Panc1 (cell line): ENCODE measurements around the gene KCNH3. TPM values are rescaled to one million over a fixed set of nuclear protein-coding genes. Genes with fewer than 3 reads are reported as not detected.

Source experiments
- ATAC-seq: fragments of 200-7000 bp; cut with Tn5 transposase; 2 replicates; pipeline ENCODE4 v1.9.1; 2020; ENCODE audit warnings: mild to moderate bottlenecking, moderate library complexity
- BruUV-seq: library from RNA; stranded (reverse); fragments of 400-500 nt; replicated peaks from 2 replicates; lab custom pipeline; 2021; lab: Mats Ljungman, UMichigan
- CTCF ChIA-PET: fragments of 300-600 bp; sonication (Branson Sonifier 250); formaldehyde crosslinking; loops from one replicate; lab custom pipeline; 2022; ENCODE audit warnings: antibody characterized with exemption; lab: Charles Lee
- POLR2A ChIA-PET: fragments of 300-600 bp; sonication (Branson Sonifier 250); formaldehyde crosslinking; loops from one replicate; lab custom pipeline; 2022; ENCODE audit warnings: antibody characterized with exemption; lab: Charles Lee
- DNase-seq: peaks from one replicate; pipeline ENCODE4 v3.0.0-alpha.2; 2010; ENCODE audit warnings: low read depth, low spot score
- H3K27ac ChIP-seq: 2 replicates; pipeline ENCODE4 v1.5.1; 2011; ENCODE audit warnings: mild to moderate bottlenecking, low read length, inconsistent platforms
- H3K27me3 ChIP-seq: fragments of 200-500 bp; sonication (Bioruptor generic); 2 replicates; pipeline ENCODE4 v1.6.0; 2014; ENCODE audit warnings: low read length, inconsistent platforms; ENCODE audit not compliant: control insufficient read depth, insufficient read depth
- H3K36me3 ChIP-seq: fragments of 200-500 bp; sonication (Bioruptor generic); 2 replicates; pipeline ENCODE4 v1.5.1; 2014; ENCODE audit warnings: inconsistent platforms, mild to moderate bottlenecking, low read length, moderate library complexity; ENCODE audit not compliant: control insufficient read depth, insufficient read depth
- H3K4me1 ChIP-seq: 2 replicates; pipeline ENCODE4 v1.5.1; 2011; ENCODE audit warnings: inconsistent platforms, mild to moderate bottlenecking, low read length, moderate library complexity; ENCODE audit not compliant: control insufficient read depth, insufficient read depth
- H3K4me3 ChIP-seq, 2 experiments: 2 replicates each; pipeline ENCODE4 v1.5.1; 2011 to 2012; ENCODE audit warnings: low read depth in 2 of 2, low read length in 2 of 2, mild to moderate bottlenecking in 2 of 2, inconsistent platforms in 1 of 2, moderate library complexity in 1 of 2
- H3K9me3 ChIP-seq: fragments of 200-500 bp; sonication (Bioruptor generic); 2 replicates; pipeline ENCODE4 v1.5.1; 2014; ENCODE audit warnings: low read depth, mild to moderate bottlenecking, inconsistent platforms, low read length, moderate library complexity; ENCODE audit not compliant: control insufficient read depth, insufficient read depth
- POLR2AphosphoS5 ChIP-seq: IDR thresholded peaks from 2 replicates; pipeline ENCODE4 v1.6.1; 2012; ENCODE audit warnings: mild to moderate bottlenecking, low read depth, low read length, moderate library complexity
- REST ChIP-seq, 2 experiments: IDR thresholded peaks; 2 replicates each; pipeline ENCODE4 v1.6.1; 2011 to 2012; ENCODE audit warnings: low read depth in 2 of 2, control low read depth in 1 of 2, low read length in 1 of 2, mild to moderate bottlenecking in 1 of 2, moderate library complexity in 1 of 2; ENCODE audit not compliant: insufficient read depth in 1 of 2
- SIN3A ChIP-seq: IDR thresholded peaks from 2 replicates; pipeline ENCODE4 v1.6.1; 2012; ENCODE audit warnings: low read depth, mild to moderate bottlenecking, low read length, moderate library complexity, borderline replicate concordance; ENCODE audit not compliant: insufficient read depth
- TCF7L2 ChIP-seq: IDR thresholded peaks from 2 replicates; pipeline ENCODE4 v1.6.1; 2011; ENCODE audit warnings: mild to moderate bottlenecking, low read depth, low read length, inconsistent platforms
- in situ Hi-C: cut with HindIII; loops from 2 replicates; pipeline ENCODE4 v1.10.0; 2016; ENCODE audit warnings: low sequenced_read_pairs, low pct_unique_long_range_greater_than_20kb
- intact Hi-C: fragments of 100-400 bp; cut with micrococcal nuclease; formaldehyde crosslinking; loops from one replicate; pipeline ENCODE4 v1.10.0; 2022; ENCODE audit not compliant: unreplicated experiment
- total RNA-seq: library from RNA; stranded (reverse); gene quantifications from one replicate; pipeline ENCODE4 v1.2.1, GENCODE V29; 2021; ENCODE audit not compliant: unreplicated experiment
- TF ChIP-seq, protein P1 (sequence below): fragments of 450-650 bp; IDR thresholded peaks from 2 replicates; pipeline ENCODE4 v1.5.1; 2017; ENCODE audit warnings: mild to moderate bottlenecking

KCNH3 gene
- total RNA-seq, 1 experiment from 2014 or later: 0.64 TPM

DNA sequence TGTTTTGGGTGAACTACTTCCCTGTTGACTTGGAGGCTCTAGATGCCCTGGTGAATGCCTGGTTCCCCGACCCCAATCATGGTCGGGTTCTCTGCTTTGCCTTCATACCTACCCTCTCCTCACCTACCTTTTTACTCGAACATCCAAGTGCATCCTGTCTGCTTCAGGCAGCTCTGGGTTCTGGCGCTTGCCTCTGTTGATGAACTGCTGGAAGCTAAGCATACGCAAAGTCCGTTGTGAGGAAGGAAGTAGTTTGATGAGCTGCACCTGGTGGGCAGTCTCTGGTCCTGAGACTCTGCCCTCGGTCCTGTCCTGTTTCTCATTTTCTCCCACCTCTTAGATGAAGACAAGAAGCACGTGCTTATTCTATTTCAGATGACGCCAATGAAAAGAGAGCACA is 13.6 kb downstream of the KCNH3 start:
- no peaks in the 10 kb centered on the region for H3K4me1 ChIP-seq
- no peak for ATAC-seq
- intact Hi-C loops (no loop called here), in situ Hi-C loops (no loop called here)
- no peak for DNase-seq
- no peak overlapping the region for H3K27ac ChIP-seq
- no peak for TF ChIP-seq SIN3A
- no peak for TF ChIP-seq REST (IDR thresholded peaks at IDR 0.05; ENCODE audit: insufficient read depth in 1 of 2, low read depth in 2 of 2, low read length in 1 of 2)
- H3K27me3 ChIP-seq: no peaks in the 10 kb centered on the region
- BruUV-seq: no TSS peak
- ChIA-PET POLR2A (no interaction called here), CTCF (interaction anchor here (1.2 to 2.7 kb wide), 3 partner anchors 38 to 201 kb away, joined by 3 to 19 read pairs (median 7); no protein-coding TSS in a partner anchor)
- H3K36me3 ChIP-seq: no peaks in the 10 kb centered on the region
- H3K4me3 ChIP-seq: no peak overlapping the region
- no peaks in the 10 kb centered on the region for H3K9me3 ChIP-seq

DNA sequence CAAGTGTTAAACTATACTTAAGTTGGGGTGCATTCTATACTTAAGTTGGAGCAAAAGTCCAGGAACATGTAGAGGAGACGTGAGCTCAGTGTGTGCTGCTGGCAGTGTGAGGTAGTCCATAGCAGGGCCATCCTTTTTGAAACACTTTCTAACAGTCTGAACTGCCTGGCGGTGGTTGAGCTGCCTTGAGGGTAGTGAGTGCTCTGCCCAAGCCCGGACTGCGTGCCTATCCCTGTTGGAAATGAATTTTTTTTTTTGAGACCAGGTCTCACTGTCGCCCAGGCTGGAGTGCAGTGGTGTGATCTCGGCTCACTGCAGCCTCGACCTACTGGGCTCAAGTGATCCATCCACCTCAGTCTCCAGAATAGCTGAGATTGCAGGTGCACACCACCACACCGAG is 14.1 kb downstream of the KCNH3 start:
- no peak overlapping the region for H3K4me3 ChIP-seq
- TF ChIP-seq TCF7L2 (no peak), POLR2AphosphoS5 (no peak), SIN3A (no peak), REST (IDR thresholded peaks at IDR 0.05; ENCODE audit: insufficient read depth in 1 of 2, low read depth in 2 of 2, low read length in 1 of 2) (no peak)
- TF ChIP-seq, protein P1, sequence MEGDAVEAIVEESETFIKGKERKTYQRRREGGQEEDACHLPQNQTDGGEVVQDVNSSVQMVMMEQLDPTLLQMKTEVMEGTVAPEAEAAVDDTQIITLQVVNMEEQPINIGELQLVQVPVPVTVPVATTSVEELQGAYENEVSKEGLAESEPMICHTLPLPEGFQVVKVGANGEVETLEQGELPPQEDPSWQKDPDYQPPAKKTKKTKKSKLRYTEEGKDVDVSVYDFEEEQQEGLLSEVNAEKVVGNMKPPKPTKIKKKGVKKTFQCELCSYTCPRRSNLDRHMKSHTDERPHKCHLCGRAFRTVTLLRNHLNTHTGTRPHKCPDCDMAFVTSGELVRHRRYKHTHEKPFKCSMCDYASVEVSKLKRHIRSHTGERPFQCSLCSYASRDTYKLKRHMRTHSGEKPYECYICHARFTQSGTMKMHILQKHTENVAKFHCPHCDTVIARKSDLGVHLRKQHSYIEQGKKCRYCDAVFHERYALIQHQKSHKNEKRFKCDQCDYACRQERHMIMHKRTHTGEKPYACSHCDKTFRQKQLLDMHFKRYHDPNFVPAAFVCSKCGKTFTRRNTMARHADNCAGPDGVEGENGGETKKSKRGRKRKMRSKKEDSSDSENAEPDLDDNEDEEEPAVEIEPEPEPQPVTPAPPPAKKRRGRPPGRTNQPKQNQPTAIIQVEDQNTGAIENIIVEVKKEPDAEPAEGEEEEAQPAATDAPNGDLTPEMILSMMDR: no peak
- in situ Hi-C loops (no loop called here), intact Hi-C loops (no loop called here)
- no peaks in the 10 kb centered on the region for H3K36me3 ChIP-seq
- no peaks in the 10 kb centered on the region for H3K9me3 ChIP-seq
- H3K27ac ChIP-seq: no peak overlapping the region
- ChIA-PET POLR2A (no interaction called here), CTCF (interaction anchor here (1.2 to 2.7 kb wide), 4 partner anchors 27 to 202 kb away, joined by 3 to 19 read pairs (median 5); no protein-coding TSS in a partner anchor)
- DNase-seq (no peak), ATAC-seq (no peak)
- no peaks in the 10 kb centered on the region for H3K27me3 ChIP-seq
- BruUV-seq: no TSS peak
- no peaks in the 10 kb centered on the region for H3K4me1 ChIP-seq
